GM21367 (cell line): ENCODE results near the gene TMEM9.

Experiments used
- ATAC-seq: cut with Tn5 transposase; IDR thresholded peaks from one replicate; pipeline ENCODE4 v1.9.1; 2021; ENCODE audit not compliant: unreplicated experiment

Gene TMEM9

DNA sequence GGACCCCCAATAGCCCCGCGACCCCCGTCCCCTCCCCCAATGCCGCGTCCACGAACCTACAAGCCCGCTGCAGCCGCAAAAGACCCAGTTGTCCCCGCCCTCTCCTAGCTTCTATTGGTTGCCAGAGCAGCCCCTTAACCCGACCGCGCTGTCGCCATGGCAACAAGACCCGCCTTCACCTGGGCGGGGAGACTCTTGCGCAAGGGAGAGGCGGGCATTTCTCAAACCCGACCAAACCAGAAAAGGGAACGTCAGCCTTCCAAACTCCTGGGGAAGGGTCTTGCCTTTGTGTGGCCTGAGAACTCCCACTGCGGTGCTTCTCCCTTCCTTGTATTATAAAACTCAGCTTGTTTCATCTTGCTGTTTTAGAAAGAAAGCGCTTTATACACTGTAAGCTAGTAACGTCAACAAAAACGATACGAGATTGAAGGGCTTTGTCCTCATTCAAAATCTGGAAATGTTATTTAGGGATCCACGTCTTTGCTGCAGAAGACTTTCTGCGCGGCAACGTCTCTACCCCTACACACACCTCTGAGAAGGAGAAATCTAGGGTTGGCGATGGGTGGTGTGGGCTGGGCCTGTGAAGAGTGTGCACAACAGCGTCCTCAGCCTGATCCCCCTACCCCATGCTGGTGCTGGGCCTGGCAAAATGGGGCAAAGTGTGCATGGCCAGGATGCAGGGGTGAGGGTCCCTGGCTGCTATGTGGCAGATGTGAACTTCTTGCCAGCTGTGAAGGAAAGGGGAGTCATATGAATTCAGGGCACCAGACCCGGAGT lies at the start of gene TMEM9:
TSS of gene TMEM9 (minus strand) at position 86 of the 777 bp plus-strand sequence. CDS start 551 bp downstream, outside the sequence.
- peak; percentile 95 for ATAC-seq

DNA sequence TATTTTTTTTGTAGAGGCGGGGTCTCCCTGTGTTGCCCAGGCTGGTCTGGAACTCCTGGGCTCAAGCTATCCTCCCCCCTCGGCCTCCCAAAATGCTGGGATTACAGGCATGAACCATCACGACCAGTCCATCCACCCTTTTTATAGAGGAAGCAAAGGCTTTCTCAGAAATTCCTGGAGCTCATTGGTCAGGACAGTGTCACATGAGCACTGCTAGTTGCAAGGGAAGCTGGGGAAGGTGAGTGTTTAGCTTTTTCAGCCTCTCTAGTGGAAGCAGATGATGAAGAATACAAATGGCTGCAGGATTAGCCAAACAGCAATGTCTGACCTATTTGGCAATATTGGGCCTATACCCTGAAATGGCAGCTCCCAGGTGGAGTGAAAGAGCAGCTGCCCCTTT lies 44.3 kb upstream of the TMEM9 start:
- no peak for ATAC-seq

DNA sequence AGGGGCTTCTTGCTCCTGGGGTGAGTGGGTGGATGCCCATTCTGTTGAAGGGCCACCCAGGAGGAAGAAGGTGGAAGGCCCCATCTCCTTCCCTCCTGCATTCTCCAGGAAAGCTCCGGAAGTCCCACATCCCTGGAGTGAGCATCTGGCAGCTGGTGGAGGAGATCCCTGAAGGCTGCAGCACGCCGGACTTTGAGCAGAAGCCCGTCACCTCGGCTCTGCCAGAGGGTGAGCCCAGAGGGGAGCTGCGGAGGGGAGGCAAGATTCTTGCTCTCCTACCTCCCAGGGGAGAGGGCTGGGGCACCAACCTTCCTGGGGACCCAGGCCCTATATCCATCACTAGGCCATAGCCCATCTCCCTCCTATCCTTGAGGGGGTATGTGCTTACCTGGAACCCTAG lies 39.8 kb upstream of the TMEM9 start:
- no peak for ATAC-seq

DNA sequence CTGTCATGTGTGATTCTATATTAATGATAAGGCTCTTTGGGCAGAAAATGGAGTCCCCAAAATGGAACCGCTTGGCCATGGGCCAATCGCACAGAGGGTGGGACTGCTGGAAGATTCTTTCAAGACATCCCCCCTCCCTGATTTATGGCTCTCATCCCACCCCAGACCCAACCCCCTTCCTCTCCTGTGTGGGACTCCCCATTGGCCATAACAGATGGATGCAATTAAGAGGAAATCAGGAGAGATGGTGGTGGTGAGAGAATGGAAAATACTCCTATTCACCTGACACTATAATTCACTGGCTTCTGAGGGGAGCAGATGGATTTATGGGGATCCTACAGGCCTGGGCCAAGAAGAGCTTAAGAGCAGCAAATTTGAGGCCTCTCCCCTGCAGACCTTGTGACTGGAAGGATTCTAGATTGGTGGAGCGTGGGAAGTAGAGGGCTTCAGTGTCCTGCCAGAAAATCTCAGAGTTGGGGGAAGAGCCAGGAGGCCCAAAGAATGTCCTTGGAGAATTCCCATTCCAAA lies 38.1 kb upstream of the TMEM9 start:
- ATAC-seq = no peak

DNA sequence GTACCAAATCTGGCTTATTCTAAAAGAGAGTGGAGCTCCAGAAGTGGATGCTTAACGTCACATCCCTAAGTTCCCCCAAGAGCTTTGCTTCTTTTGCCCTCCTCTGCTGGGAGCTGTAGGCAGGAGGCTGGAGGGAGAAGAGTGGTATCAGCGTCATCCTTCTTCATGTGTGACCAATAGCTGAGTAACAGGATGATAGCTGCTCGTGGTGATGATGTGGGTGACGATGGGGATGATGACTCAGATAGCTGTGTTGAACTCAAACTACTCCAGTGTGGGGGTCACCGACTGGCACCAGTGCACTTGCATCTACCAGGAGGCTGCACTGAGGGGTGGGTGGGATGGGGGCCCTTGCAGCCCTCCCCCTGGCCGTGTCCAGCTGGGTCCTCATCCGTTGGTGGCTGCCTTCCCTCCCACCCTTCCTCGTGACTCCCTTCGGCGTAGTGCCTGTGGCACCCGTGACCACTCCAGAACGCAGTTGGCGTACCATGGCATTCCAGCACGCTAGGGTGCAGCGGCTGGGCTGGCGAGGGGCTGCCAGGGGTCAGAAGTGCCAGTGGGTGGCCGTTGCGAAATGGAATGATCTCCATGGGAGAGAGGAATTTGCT lies 37.5 kb upstream of the TMEM9 start:
- ATAC-seq = no peak

DNA sequence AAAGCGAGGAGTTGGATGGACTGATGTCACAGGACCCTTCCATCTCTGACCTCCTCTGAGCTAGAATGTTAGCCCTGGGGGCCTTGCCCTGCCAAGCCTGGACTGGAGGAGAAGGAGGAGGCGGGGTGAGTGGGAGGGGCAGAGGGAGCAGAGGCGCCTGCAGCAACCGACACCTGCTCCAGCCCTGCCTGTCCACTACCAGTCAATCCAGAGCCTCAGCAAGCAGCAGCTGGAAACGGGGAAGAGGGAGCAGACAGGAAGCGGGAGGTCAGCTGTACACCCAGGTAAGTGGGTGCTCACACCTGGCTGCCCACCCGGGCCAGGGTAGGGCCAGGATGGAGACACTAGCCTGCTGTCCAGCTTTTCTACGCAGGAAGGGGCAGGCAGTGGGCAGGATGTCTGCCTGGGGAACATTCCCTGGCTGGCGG lies 36.4 kb upstream of the TMEM9 start, which contains the start of gene IGFN1:
TSS of gene IGFN1 (plus strand) at position 201 of the 428 bp plus-strand sequence. CDS start 2,470 bp downstream, outside the sequence.
- no peak for ATAC-seq

DNA sequence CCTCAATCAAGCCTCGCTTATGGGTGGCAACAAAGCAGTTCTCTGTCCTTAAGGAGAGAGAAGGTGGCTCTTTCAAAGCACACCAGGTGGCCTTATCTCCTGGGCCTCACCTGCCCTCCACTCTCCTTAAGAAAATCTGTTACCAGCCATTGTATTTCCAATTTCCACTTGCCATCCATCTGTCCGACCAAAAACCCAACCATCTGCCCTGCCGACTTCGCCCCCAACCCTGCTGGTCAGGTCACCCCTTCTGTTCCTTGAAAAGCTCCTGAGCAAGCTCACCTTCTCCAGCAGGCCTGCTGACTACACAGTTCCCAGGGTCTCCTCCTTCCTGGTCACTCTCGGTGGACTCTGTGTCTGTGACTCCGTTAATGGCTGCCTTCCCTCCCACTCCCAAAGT lies 35.7 kb upstream of the TMEM9 start:
- ATAC-seq = no peak

DNA sequence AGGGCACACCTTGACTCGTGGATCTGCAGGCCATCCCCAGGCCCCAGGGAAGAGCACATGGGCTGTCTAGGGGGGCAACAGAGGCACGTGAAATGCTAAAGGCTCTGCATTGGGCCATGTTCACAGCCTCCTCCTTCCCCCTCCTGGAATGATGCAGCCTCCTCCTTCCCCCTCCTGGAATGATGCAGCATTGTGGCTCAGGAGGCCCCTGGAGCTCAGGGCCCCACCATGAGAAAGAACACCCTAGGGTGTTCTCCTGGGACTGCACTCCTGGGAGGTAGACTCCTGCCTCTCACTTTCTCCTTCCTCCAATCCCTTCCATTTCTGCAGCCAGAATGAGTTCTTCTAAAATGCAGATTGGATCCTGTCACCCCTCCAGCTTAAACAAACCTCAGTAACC lies 34.8 kb upstream of the TMEM9 start:
- ATAC-seq = no peak

DNA sequence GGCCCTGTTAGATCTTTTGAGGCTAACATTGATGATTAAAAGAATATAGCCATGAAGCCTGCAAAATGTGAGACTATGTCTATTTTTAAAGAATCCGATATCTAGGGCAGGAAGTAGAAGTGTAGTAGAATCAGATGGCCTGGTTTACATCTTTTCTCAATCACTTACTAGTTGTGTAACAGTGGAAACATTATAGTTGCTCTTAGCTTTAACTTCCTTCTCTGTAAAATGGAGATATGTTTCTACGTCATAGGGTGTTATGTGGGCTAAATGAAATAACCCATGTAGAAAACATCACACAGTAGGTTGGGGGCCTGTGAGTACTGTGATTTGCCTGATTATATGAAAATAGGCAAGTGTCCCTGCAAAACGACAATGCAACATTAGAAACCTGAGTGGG lies 31.9 kb upstream of the TMEM9 start:
- ATAC-seq = no peak

DNA sequence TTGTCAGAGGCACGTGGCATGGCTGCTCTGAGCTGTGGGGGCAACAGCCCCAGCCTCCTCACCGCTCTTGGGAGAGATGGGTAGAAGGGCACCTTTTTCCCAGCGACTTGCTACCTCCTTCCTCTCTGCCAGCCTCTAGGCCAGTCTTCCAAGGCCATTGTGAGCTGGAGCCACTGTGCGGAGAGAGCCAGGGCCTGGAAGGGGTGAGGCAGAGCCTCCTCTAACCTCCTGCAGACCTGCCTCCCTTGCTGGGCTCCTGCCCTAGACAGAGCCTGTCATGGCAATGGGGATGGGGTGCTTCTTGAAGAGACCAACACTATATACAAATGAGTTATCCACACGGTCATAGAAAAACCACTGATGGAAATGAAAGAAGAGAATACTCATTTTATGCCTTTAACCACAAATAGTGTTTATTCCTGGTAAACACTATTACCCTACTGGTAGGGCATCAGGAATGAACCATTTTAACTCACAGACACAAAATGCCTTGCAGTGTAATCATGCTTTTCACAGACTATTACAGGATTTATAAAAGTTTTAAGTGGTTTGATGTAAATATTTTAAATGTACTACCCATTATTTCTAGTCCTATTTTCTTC lies 31.4 kb upstream of the TMEM9 start:
- ATAC-seq = no peak

DNA sequence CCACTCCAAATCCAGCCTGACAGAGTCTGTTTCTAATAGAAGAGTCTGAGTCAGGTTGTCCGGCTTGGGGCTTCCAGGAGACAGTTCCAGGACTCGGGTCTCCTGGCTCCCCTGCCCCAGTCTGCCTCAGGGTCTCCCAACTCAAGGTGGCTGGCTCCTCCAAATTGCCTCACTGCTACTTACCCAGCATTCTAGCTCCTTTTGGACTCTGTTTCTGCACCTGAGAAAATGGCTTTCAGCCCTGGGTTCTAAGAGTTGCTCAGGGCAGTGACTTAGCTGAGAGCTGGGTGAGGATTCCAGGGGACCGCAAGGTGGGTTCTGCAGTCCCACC lies 30.8 kb upstream of the TMEM9 start:
- no peak for ATAC-seq

DNA sequence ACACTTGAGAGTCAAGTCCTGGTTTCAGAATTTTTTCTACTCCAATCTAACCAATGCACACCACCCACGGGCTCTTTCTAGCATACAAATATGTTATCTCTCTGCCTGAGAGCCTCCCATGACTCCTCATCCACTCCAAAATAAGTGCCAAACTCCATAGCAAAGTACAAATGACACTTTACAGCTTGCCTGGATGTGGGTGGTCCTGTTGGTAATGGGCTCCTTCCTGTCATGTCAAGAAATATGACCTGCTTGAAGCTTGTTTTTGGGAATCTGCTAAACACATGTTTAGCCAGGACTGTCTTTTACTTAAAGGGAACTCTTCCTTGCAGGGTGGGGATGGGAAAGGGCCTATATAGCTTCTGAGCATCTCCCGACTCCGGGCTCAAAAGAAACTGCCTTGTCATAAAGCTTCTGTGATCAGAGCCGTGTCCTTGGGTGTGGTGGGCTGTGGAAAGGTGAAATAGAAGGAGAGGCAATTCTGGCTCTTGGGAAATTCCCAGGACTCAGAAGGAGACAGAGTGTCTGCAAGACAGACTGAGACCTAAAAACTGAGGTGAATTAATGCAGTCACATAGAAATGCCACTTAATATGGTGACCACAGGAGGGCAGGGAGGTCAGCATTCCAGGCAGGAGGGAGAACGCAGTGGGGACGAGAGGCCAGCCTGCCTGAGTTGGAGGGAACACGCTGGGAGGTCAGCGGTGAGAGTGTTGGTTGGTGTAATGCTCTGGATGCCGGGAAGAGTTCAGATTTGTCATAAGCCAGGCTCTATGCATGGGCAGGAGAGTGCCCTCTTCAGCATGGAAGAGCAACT lies 30.2 kb upstream of the TMEM9 start:
- no peak for ATAC-seq

DNA sequence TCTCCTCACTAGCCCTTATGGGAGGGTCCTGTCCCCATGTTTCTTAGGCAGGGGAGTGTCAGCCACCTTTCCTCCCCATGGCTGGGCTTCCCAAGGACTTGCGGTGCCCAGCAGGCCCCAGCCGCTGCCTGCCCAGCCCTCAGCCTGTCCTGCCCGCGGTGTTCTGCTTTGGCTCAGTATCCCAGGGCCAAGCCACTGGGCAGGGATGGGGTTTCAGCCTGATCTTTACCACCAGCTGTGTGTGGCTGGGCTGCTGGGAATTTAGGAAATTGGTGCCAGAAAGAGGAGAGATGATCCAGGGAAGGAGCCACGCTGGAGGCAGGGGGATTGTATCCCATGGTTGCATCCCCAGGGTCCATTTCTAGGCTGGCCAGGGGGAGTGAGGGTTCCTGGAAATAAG lies 29.5 kb upstream of the TMEM9 start:
- no peak for ATAC-seq

DNA sequence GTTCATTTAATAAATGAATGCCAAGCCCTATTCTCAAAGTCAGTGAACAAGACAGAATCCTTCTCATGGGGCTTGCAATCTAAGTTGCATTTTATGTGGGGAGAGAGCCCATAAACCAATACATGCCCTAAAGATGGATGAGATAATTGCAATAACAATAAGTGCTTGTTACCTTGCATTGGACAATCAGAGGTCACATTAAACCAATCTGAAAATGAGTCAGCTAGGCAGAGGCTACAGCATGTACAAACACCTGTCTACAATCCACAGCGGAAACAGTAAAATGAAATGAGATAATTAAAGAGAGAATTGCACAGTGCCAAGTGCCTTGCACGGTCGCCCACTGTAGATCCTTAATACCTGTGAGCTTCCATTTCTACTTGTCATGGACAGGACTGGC lies 28.9 kb upstream of the TMEM9 start:
- ATAC-seq = no peak

DNA sequence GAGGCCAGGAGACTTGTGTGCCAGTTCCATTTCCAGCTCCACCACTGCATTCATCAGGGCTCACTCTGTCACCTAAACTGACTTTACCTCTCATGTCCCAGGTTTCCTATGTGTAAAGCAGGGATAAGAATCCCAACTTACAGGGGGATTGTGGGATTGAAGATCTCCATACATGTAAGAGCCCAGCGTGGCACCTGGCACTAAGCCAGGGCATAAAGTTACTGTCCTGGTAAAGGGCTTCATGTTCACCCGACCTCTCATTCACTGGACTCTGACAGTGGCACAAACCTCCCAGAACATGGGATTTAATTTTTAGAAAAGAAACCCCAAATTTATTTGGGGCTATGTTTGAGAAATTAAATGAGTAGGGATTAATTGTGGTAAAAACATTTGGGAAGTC lies 27.5 kb upstream of the TMEM9 start:
- ATAC-seq = no peak

DNA sequence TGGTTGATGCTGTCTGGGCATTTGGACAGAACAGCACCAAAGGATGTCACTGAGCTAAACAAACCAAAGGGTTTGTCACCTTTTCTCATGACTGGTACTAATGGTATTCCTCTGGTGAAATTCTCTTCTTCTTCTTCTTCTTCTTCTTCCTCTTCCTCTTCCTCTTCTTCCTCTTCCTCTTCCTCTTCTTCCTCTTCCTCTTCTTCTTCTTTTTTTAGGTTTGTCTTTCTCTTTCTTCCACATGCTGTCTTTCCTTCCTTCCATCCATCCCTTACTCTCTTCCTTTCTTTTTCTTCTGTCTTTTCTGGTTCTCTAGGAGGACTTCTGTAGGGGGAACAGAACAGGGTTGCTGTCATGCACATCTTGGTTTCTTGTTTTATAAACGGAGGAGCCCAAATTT lies 27.0 kb upstream of the TMEM9 start:
- ATAC-seq = no peak

DNA sequence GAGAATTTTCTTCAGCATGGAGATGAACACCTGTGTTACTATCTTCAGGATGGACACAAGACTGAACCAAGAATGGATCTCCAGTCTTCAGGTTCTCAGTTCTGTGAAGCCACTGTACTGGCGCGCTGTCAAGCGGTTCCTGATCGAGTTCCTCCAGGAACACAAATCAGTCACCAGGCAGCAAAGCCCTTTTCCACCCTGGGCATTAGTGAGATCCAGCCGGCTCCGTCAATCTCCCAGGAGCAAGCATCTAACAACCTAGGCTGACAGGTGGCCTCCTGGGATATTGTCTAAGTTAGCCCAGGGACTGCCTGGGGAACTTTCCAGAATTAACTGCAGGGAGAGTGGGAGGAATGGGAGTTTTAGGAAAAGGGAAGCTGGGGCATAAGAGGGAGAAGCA lies 26.6 kb upstream of the TMEM9 start:
- ATAC-seq = no peak

DNA sequence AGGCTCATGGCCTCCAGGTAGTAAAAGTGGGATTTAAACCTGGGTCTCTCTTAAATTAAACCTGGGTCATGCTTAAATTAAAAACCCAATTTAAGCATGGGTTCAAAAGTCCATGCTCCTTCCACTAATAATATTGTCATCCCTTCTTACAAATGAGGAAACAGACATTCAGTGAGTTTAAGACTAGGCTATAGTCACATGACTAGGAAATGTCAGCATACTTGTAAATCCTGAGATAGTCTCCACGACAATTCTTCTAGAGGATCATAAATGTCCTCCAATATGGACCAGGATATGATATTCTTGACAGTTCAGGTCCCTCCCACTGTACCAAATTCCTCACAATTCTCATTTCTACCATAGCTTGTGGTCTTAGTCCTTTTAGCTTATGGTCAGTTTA lies 25.9 kb upstream of the TMEM9 start:
- ATAC-seq = no peak

DNA sequence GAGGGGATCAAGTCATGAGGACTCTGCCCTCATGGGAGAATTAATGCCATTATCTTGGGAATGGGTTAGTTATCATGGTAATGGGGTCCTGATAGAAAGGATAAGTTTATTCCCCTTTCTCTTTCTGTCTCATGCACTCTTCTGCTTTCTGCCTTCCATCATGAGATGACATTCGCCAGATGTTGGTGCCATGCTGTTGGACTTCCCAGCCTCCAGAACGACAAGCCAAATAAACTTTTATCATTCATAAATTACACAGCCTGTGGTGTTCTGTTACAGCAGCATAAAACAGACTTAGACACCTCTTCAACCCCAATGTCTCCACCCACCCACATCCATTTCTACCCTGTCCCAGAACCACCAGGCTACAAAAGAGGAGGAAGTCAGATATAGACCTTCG lies 24.4 kb upstream of the TMEM9 start:
- ATAC-seq = no peak

DNA sequence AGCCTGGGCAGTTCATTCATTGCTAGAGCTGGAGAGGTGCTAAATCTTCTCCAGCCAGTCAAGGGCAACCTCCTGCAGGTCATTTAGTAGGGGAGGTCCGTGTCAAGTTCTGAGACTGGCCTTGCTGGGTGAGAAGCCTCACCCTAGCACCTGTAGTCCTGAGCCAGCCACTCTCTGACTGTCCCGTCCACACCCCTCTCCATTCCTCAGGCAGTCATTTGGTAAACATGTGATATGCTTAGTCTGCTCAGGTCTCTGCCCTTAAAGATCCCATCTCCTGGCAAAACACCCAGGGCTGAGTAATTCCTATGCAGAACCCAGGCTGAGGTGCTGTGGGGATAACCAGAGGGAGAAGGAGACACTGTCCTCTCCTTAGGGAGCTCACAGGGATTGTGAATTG lies 22.7 kb upstream of the TMEM9 start:
- ATAC-seq = no peak

DNA sequence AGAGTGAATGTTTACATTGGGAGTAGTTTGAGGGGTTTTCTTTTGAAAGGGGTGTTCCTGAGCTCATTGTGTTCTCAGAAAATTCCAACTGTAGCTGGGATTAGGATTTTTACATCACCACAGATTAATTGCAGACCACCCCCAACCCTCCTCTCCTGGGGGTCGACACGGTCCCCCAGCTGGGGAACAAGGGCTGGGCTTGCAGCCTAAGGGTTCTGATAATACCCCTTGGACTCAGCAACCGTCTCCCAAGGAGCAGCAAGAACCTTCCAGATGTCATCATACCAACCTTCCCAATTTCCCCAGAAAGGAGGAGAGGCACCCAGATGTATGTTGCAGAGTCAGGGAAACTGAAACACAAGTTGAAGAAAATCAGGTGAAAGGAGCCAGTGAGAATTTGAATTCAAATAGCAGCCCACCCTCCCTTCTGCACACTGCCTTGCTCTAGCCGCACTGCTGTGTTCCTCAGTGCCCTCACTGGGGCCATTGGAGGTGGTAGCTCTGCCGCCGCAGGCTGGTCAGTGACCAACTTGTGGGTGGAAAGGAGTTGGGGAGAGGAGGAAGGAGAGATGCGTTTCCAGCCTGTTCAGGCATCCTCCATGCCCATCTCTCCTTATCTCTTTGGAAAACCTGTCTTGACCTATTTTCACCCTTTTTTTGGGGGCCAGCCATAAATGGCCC lies 21.7 kb upstream of the TMEM9 start:
- ATAC-seq = no peak
